Endothelial cell of umbilical vein (primary cell): ENCODE results near the gene KMT2C. TPM values are rescaled to one million over a fixed set of nuclear protein-coding genes. Genes with fewer than 3 reads are reported as not detected.

Experiments
- BruUV-seq: library from RNA; stranded (reverse); fragments of 400-500 nt; replicated peaks from 2 replicates; lab custom pipeline; 2021; lab: Mats Ljungman, UMichigan
- CTCF ChIA-PET: fragments of 300-600, 350-600 bp; sonication (Branson Sonifier 250); formaldehyde crosslinking; loops from one replicate; lab custom pipeline; 2021; ENCODE audit warnings: antibody characterized with exemption, inconsistent platforms; lab: Charles Lee
- POLR2A ChIA-PET: fragments of 300-600, 350-600 bp; sonication (Branson Sonifier 250); formaldehyde crosslinking; loops from one replicate; lab custom pipeline; 2021; ENCODE audit warnings: antibody characterized with exemption, inconsistent platforms; lab: Charles Lee
- DNase-seq: peaks from one replicate; pipeline ENCODE4 v3.0.0-alpha.2; 2011; ENCODE audit warnings: low read depth, low spot score
- FAIRE-seq: peaks from 2 replicates; lab custom pipeline; 2011; peaks lifted over from hg19 to GRCh38; lab: Jason Lieb, UNC
- H2AFZ ChIP-seq: 2 replicates; pipeline ENCODE4 v1.6.0; 2012; ENCODE audit warnings: low read depth, low read length, control low read depth, inconsistent platforms
- H3K27ac ChIP-seq: 2 replicates; pipeline ENCODE4 v1.5.1; 2011; ENCODE audit warnings: low read depth, mild to moderate bottlenecking, control low read depth, low read length, moderate library complexity; ENCODE audit not compliant: insufficient read depth
- H3K27me3 ChIP-seq, 2 experiments: 2 replicates each; pipeline versions ENCODE4 v1.6.0 to v1.6.1; 2011; ENCODE audit warnings: low read length in 2 of 2, mixed read lengths in 1 of 2; ENCODE audit not compliant: control insufficient read depth in 2 of 2, insufficient read depth in 2 of 2
- H3K36me3 ChIP-seq, 2 experiments: 2 replicates in 1 of 2; 3 replicates in 1 of 2; pipeline ENCODE4 v1.5.1; 2011; ENCODE audit warnings: low read length in 2 of 2, mild to moderate bottlenecking in 1 of 2, moderate library complexity in 1 of 2; ENCODE audit not compliant: control insufficient read depth in 2 of 2, insufficient read depth in 2 of 2; ENCODE audit errors: extremely low read depth in 1 of 2
- H3K4me1 ChIP-seq: 3 replicates; pipeline ENCODE4 v1.5.1; 2011; ENCODE audit warnings: mild to moderate bottlenecking, low read length; ENCODE audit not compliant: control insufficient read depth, insufficient read depth; ENCODE audit errors: extremely low read depth
- H3K4me2 ChIP-seq: 2 replicates; pipeline ENCODE4 v1.6.1; 2011; ENCODE audit warnings: low read length, control low read depth, mixed read lengths; ENCODE audit not compliant: insufficient read depth
- H3K4me3 ChIP-seq, 3 experiments: fragments of 200-600 bp in 1 of 3; sonication (generic), shearing (Covaris generic) in 1 of 3; replicated peaks in 1 of 3; 2 replicates each; pipeline ENCODE4 v1.5.1; 2011 to 2016; ENCODE audit warnings: control low read depth in 3 of 3, low read length in 3 of 3, mild to moderate bottlenecking in 2 of 3, inconsistent platforms in 1 of 3, low read depth in 1 of 3, moderate library complexity in 1 of 3; ENCODE audit not compliant: insufficient read depth in 1 of 3
- H3K79me2 ChIP-seq: 2 replicates; pipeline ENCODE4 v1.6.0; 2012; ENCODE audit warnings: low read length, inconsistent platforms; ENCODE audit not compliant: control insufficient read depth, insufficient read depth
- H3K9ac ChIP-seq: replicated peaks from 2 replicates; pipeline ENCODE3; 2011; ENCODE audit warnings: low read length, control low read depth; ENCODE audit not compliant: insufficient read depth; ENCODE audit errors: extremely low read depth
- H3K9me1 ChIP-seq: replicated peaks from 3 replicates; pipeline ENCODE4 v1.6.0; 2011; ENCODE audit warnings: mild to moderate bottlenecking, low read length; ENCODE audit not compliant: control insufficient read depth, insufficient read depth; ENCODE audit errors: extremely low read depth
- H3K9me3 ChIP-seq: replicated peaks from 2 replicates; pipeline ENCODE4 v1.5.1; 2012; ENCODE audit warnings: low read length, inconsistent platforms; ENCODE audit not compliant: control insufficient read depth, insufficient read depth
- H4K20me1 ChIP-seq: replicated peaks from 2 replicates; pipeline ENCODE3; 2011; ENCODE audit warnings: mild to moderate bottlenecking, low read length; ENCODE audit not compliant: control insufficient read depth, insufficient read depth; ENCODE audit errors: extremely low read depth
- CTCF ChIP-seq, 2 donors: IDR thresholded peaks; 1 replicate in 1 of 2; 2 replicates in 1 of 2; pipeline ENCODE4 v1.5.1; 2011; ENCODE audit warnings: low read length in 2 of 2, mild to moderate bottlenecking in 2 of 2, moderate library complexity in 2 of 2, control low read depth in 1 of 2, inconsistent platforms in 1 of 2, low read depth in 1 of 2; ENCODE audit not compliant: insufficient read depth in 1 of 2; ENCODE audit errors: extremely low read depth in 1 of 2
- EZH2 ChIP-seq: IDR thresholded peaks from 2 replicates; pipeline ENCODE4 v1.6.1; 2012; ENCODE audit warnings: borderline replicate concordance, low read depth, mild to moderate bottlenecking, moderate library complexity, low read length, inconsistent platforms; ENCODE audit not compliant: severe bottlenecking
- FOS ChIP-seq: IDR thresholded peaks from 2 replicates; pipeline ENCODE4 v1.6.1; 2011; ENCODE audit warnings: mild to moderate bottlenecking, low read length, moderate library complexity, borderline replicate concordance; ENCODE audit not compliant: insufficient read depth
- GATA2 ChIP-seq: IDR thresholded peaks from 2 replicates; pipeline ENCODE4 v1.7.0; 2011; ENCODE audit warnings: low read depth, mild to moderate bottlenecking, moderate library complexity, mixed read lengths, low read length; ENCODE audit not compliant: insufficient read length, insufficient read depth
- JUN ChIP-seq: IDR thresholded peaks from 2 replicates; pipeline ENCODE4 v1.6.1; 2011; ENCODE audit warnings: borderline replicate concordance, low read depth; ENCODE audit not compliant: insufficient read length, insufficient read depth
- MAX ChIP-seq: IDR thresholded peaks from 2 replicates; pipeline ENCODE4 v1.6.1; 2011; ENCODE audit not compliant: insufficient read depth, insufficient read length
- MYC ChIP-seq: IDR thresholded peaks from one replicate; pipeline ENCODE4 v1.6.1; 2011; ENCODE audit warnings: mild to moderate bottlenecking, low read depth, low read length
- POLR2AphosphoS5 ChIP-seq: IDR thresholded peaks from 2 replicates; pipeline ENCODE4 v1.6.1; 2012; ENCODE audit warnings: low read depth, mild to moderate bottlenecking, control low read depth, low read length, moderate library complexity; ENCODE audit not compliant: insufficient read depth
- dilution Hi-C: fragments of 300-500 bp; cut with MboI; formaldehyde crosslinking; loops from one replicate; pipeline ENCODE4 v1.15.0; 2019; ENCODE audit warnings: low sequenced_read_pairs; ENCODE audit not compliant: extremely low pct_ligation_motif_present
- intact Hi-C: fragments of 100-400 bp; cut with micrococcal nuclease; formaldehyde crosslinking; loops from one replicate; pipeline ENCODE4 v1.10.0; 2022
- polyA plus RNA-seq, 4 experiments: library from polyadenylated mRNA; depleted of rRNA in 3 of 4; stranded (reverse) in 3 of 4; unstranded in 1 of 4; fragments of >200 nt; gene quantifications; 2 replicates each; pipeline versions ENCODE4 v1.2.1 to v1.2.3, GENCODE V29; 2011 to 2012; ENCODE audit warnings: missing spikeins in 1 of 4
- total RNA-seq: library from RNA; stranded (reverse); gene quantifications from 2 replicates; pipeline ENCODE4 v1.2.3, GENCODE V29; 2021

The KMT2C gene
- total and polyA plus RNA-seq, 2 donors (not counting 3 experiments of a cell fraction or from before 2014, with no cell fraction given): 8.0 to 53.7 TPM

- no peak overlapping the region for H3K4me2 ChIP-seq
- dilution Hi-C loops (no loop called here), intact Hi-C loops (no loop called here)
- no peak overlapping the region for H2AFZ ChIP-seq
- no TSS peak for BruUV-seq
- no peak overlapping the region for H3K27ac ChIP-seq
- no peaks in the 10 kb centered on the region for H3K9me3 ChIP-seq
- H3K79me2 ChIP-seq: no peaks in the 10 kb centered on the region
- DNase-seq: no peak
- TF ChIP-seq JUN (no peak), POLR2AphosphoS5 (no peak), MYC (no peak), EZH2 (no peak), FOS (no peak), MAX (no peak), GATA2 (no peak), CTCF (IDR thresholded peaks at IDR 0.05; ENCODE audit: extremely low read depth in 1 of 2, insufficient read depth in 1 of 2, low read depth in 1 of 2, low read length in 2 of 2) (no peak)
- CTCF ChIA-PET: no interaction called here
- no peak overlapping the region for H3K9ac ChIP-seq
- H3K4me1 ChIP-seq: peaks cover 25% of the 10 kb centered on the region
- H3K36me3 ChIP-seq: peaks cover 4 to 10% of the 10 kb centered on the region in 2 experiments
- no peaks in the 10 kb centered on the region for H3K27me3 ChIP-seq
- no peak overlapping the region for H3K4me3 ChIP-seq
- no peaks in the 10 kb centered on the region for H3K9me1 ChIP-seq
- POLR2A ChIA-PET: no interaction called here
- no peaks in the 10 kb centered on the region for H4K20me1 ChIP-seq
- no peak for FAIRE-seq
These were observed 235.4 kb downstream of the KMT2C start for GRCh38 chr7:152200395-152200794.
